Measurements from ENCODE around the gene STK11IP.

STK11IP gene

DNA sequence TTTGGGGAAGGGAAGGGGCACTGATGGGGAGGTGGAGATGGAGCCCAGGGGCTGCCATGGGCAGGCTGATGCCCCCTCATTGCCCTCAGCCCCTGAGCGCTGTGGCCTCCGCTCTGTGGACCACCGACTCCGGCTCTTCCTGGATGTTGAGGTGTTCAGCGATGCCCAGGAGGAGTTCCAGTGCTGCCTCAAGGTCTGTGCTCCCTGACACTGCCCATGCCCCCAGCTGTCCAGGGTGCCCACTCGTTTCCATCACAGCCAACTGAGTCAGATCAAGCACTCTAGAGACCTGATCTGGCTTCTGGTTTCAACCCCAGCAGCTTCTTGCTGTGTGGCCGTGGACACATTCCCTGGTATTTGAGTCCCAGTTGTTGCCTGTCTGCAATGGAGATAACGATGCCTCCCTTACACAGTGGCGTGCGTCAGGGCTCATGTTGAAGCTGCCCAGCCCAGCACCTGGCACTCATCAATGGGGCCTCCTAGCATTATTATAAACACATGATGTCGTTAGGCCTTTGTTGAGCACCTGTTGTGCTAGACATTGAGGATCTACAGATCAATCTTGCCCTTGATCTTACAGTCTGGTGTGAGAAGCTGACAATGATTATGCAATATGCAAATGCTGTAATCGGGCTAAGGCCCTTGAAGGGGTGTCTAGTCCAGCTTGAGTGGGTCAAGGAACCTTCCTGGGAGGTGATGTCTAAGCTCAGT, 14.4 kb downstream of the STK11IP start:
- Histone ChIP-seq H3K36me3 (ENCODE audit: control insufficient read depth in 2 of 2, insufficient read depth in 1 of 2, low read length in 2 of 2) (peaks cover 1 to 69% of the 10 kb centered on the region in 2 experiments; a peak in 2 of 3 replicates), H3K27ac (ENCODE audit: extremely low read depth, low read depth, low read length) (no peak overlapping the region), H3K4me1 (ENCODE audit: control insufficient read depth, insufficient read depth, low read length) (no peaks in the 10 kb centered on the region), H3K4me3 (ENCODE audit: low read depth, low read length) (no peak overlapping the region), H3K9me3 (ENCODE audit: control insufficient read depth, insufficient read depth, low read depth, low read length) (no peaks in the 10 kb centered on the region)
- CTCF ChIA-PET = interaction anchor here (0.5 to 1.3 kb wide), 3 partner anchors 31 to 602 kb away, joined by 3 to 4 read pairs (median 3); no protein-coding TSS in a partner anchor
- TF ChIP-seq OVOL3 (tag by site-specific recombination; IDR thresholded peaks at IDR 0.05) (no peak), WT1 (tag by site-specific recombination; IDR thresholded peaks at IDR 0.05) (no peak), SCRT2 (tag by site-specific recombination; IDR thresholded peaks at IDR 0.05) (peak; percentile 46; the same call in 1 of the 2 replicates), ZNF670 (tag by site-specific recombination; IDR thresholded peaks at IDR 0.05; ENCODE audit: low read depth) (no peak)
- TF ChIP-seq, protein P1, sequence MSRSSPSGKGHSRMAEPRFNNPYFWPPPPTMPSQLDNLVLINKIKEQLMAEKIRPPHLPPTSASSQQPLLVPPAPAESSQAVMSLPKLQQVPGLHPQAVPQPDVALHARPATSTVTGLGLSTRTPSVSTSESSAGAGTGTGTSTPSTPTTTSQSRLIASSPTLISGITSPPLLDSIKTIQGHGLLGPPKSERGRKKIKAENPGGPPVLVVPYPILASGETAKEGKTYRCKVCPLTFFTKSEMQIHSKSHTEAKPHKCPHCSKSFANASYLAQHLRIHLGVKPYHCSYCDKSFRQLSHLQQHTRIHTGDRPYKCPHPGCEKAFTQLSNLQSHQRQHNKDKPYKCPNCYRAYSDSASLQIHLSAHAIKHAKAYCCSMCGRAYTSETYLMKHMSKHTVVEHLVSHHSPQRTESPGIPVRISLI (tag by site-specific recombination; IDR thresholded peaks at IDR 0.05) = no peak
- TF ChIP-seq, protein P2, sequence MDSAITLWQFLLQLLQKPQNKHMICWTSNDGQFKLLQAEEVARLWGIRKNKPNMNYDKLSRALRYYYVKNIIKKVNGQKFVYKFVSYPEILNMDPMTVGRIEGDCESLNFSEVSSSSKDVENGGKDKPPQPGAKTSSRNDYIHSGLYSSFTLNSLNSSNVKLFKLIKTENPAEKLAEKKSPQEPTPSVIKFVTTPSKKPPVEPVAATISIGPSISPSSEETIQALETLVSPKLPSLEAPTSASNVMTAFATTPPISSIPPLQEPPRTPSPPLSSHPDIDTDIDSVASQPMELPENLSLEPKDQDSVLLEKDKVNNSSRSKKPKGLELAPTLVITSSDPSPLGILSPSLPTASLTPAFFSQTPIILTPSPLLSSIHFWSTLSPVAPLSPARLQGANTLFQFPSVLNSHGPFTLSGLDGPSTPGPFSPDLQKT (IDR thresholded peaks at IDR 0.05; ENCODE audit: borderline replicate concordance, low read depth, low read length) = no peak
- POLR2A ChIA-PET = interaction anchor here (1.1 kb wide), 1 partner anchor 41 kb away, joined by 5 read pairs; the partner anchor contains the start of gene OBSL1

DNA sequence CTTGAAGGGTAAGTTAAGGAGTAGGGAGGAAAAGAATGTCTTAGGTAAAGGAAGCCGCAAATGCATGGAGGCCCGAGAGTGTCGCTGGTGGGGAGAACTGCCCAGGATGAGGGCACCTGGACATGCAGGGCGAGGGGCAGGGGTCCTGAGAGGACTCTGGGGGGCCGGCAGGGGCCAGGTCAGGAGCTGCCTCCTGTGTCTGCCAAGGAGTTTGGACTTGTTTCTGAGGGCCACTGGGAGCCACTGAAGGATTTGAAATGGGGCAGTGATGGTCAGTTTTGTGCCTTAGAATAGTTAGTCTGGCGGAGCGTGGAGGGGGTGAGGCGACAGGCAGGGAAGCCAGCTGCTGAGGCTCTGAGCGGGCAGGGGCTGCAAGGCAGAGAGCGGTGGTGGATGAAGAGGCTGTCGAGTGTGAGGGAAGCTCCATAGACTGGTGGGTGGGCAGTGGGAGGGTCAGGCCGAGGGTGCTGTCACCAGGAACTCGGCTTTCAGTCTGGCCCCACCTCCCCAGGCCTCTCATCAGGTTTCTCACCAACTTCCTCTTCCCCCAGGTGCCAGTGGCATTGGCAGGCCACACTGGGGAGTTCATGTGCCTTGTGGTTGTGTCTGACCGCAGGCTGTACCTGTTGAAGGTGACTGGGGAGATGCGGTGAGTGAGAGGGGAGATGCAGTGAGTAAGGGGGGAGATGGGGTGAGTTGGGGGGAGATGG, 15.1 kb downstream of the STK11IP start:
- H3K9me3 ChIP-seq (ENCODE audit: control insufficient read depth, insufficient read depth, low read depth, low read length) = no peaks in the 10 kb centered on the region
- no peaks in the 10 kb centered on the region for H3K4me1 ChIP-seq (ENCODE audit: control insufficient read depth, insufficient read depth, low read length)
- ChIA-PET POLR2A (interaction anchor here (1.1 kb wide), 1 partner anchor 42 kb away, joined by 5 read pairs; the partner anchor contains the start of gene OBSL1), CTCF (interaction anchor here (0.5 to 1.3 kb wide), 3 partner anchors 30 to 603 kb away, joined by 3 to 4 read pairs (median 3); no protein-coding TSS in a partner anchor)
- TF ChIP-seq ZNF48 (tag by site-specific recombination; IDR thresholded peaks at IDR 0.05) (no peak), RBAK (tag by site-specific recombination; IDR thresholded peaks at IDR 0.05) (no peak), ZNF394 (tag by site-specific recombination; IDR thresholded peaks at IDR 0.05; ENCODE audit: borderline replicate concordance) (no peak)
- H3K4me3 ChIP-seq (ENCODE audit: low read depth, low read length) = no peak overlapping the region
- H3K36me3 ChIP-seq (ENCODE audit: control insufficient read depth in 2 of 2, insufficient read depth in 1 of 2, low read length in 2 of 2) = peaks cover 0 to 67% of the 10 kb centered on the region in 2 experiments; a peak in 2 of 3 replicates
- no peak overlapping the region for H3K27ac ChIP-seq (ENCODE audit: extremely low read depth, low read depth, low read length)

DNA sequence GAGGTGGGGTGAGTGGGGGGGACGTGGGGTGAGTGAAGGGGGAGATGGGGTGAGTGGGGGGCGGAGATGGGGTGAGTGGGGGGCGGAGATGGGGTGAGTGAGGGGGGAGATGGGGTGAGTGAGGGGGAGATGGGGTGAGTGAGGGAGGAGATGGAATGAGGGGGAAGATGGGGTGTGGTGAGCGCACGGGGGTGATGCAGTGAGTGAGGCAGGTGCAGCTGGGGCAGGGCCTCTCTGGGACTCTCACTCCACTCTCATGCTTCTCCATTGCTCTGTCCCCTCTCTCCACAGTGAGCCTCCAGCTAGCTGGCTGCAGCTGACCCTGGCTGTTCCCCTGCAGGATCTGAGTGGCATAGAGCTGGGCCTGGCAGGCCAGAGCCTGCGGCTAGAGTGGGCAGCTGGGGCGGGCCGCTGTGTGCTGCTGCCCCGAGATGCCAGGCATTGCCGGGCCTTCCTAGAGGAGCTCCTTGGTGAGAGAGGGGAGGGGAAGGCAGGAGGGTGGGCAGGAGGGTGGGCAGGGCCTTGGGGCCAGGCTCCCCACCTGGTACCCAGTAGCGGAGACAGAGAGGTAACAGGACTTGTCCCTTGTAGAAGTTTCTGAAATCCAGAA, 15.9 kb downstream of the STK11IP start:
- POLR2A ChIA-PET = no interaction called here
- no peak for TF ChIP-seq ZNF274 (IDR thresholded peaks at IDR 0.05; ENCODE audit: low read length)
- no peak for TF ChIP-seq ZNF274 (tag by site-specific recombination; IDR thresholded peaks at IDR 0.05; ENCODE audit: borderline replicate concordance)
- no peak for TF ChIP-seq FEZF1 (tag by site-specific recombination; IDR thresholded peaks at IDR 0.05)
- TF ChIP-seq ZNF202 (tag by site-specific recombination; IDR thresholded peaks at IDR 0.05; ENCODE audit: borderline replicate concordance) = no peak
- TF ChIP-seq ZNF341 (tag by site-specific recombination; IDR thresholded peaks at IDR 0.05; ENCODE audit: low read depth) = no peak
- TF ChIP-seq WT1 (tag by site-specific recombination; IDR thresholded peaks at IDR 0.05) = no peak
- TF ChIP-seq ZFP69B (tag by site-specific recombination; IDR thresholded peaks at IDR 0.05) = no peak
- no peak for TF ChIP-seq YY2 (tag by site-specific recombination; IDR thresholded peaks at IDR 0.05)
- H3K27ac ChIP-seq (ENCODE audit: extremely low read depth, low read depth, low read length) = no peak overlapping the region
- no peaks in the 10 kb centered on the region for H3K9me3 ChIP-seq (ENCODE audit: control insufficient read depth, insufficient read depth, low read depth, low read length)
- H3K36me3 ChIP-seq (ENCODE audit: control insufficient read depth in 2 of 2, insufficient read depth in 1 of 2, low read length in 2 of 2) = peaks cover 0 to 60% of the 10 kb centered on the region in 2 experiments; a peak in 1 of 3 replicates
- H3K4me1 ChIP-seq (ENCODE audit: control insufficient read depth, insufficient read depth, low read length) = no peaks in the 10 kb centered on the region
- CTCF ChIA-PET = interaction anchor here (1.0 kb wide), 1 partner anchor 72 kb away, joined by 3 read pairs; no protein-coding TSS in a partner anchor
- no peak overlapping the region for H3K4me3 ChIP-seq (ENCODE audit: low read depth, low read length)

Data from HEK293 (cell line).